Measurements from ENCODE around the gene EIF4H.

The EIF4H gene

GRCh38 chr7:74246497-74246896, 72.3 kb downstream of the EIF4H start:
- no peak for TF ChIP-seq SIN3A (IDR thresholded peaks at IDR 0.05; ENCODE audit: borderline replicate concordance, insufficient read depth, low read length)
- TF ChIP-seq FOXP2 (optimal IDR thresholded peaks at IDR 0.05; ENCODE audit: borderline replicate concordance, extremely low read depth, extremely low read length, insufficient read depth) = no peak
- no peak for TF ChIP-seq POLR2AphosphoS5 (IDR thresholded peaks at IDR 0.05; ENCODE audit: low read depth, low read length)
- TF ChIP-seq TAF1 (IDR thresholded peaks at IDR 0.05; ENCODE audit: borderline replicate concordance, insufficient read depth, low read length) = no peak
- TF ChIP-seq REST (IDR thresholded peaks at IDR 0.05; ENCODE audit: insufficient read depth in 1 of 2, low read depth in 2 of 2, low read length in 2 of 2) = no peak

All from PFSK-1 (cell line).